GM21717 (cell line): Measurements from ENCODE around the gene TMEM95.

Experiments used
- ATAC-seq: cut with Tn5 transposase; IDR thresholded peaks from one replicate; pipeline ENCODE4 v1.9.1; 2021; ENCODE audit warnings: mild to moderate bottlenecking, moderate library complexity; ENCODE audit not compliant: unreplicated experiment

TMEM95 gene

DNA sequence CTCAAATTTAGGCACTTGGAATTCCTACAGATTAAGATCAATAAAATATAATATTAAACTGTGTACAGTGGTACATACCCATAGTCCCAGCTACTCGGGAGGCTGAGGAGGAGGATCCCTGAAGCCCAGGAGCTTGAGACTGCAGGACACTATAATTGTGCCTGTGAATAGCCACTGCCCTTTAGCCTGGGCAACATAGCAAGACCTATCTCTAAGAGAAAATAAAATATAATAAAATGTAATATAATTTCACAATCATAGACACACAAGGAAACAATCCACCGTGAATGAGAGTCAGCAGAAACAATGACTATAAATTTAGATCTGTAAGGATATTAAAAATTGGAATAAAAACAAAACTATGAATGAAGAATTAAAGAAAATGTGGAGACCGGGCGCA lies 15.9 kb downstream of the TMEM95 start:
- ATAC-seq: no peak

DNA sequence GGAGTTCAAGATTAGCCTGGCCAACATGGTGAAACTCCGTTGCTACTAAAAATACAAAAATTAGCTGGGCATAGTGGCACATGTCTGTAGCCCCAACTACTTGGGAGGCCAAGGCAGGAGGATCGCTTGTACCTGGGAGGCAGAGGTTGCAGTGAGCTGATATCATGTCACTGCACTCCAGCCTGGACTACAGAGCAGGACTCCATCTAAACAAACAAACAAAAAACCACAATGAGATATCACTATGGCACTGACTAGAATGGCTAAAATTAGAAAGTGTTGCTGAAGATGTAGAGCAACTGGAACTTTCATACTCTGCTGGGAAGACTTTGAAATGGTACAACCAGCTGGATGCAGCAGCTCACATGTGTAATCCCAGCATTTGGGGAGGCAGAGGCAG lies 19.4 kb downstream of the TMEM95 start:
- no peak for ATAC-seq

DNA sequence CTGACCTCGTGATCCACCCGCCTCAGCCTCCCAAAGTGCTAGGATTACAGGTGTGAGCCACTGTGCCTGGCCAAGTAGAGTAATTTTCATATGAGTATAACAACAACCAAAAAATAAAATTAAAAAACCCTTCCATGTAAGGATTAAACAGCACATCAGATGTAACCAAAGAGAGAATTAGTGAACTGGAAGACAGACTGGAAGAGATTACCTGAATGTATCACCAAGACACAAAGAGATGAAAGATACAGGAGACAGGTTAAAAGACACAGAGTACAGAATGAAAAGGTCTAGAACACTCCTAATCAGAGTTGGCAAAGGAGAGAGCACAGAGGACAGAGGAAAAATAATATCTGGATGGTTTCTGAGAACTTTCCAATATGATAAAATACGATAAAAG lies 24.2 kb downstream of the TMEM95 start:
- no peak for ATAC-seq

DNA sequence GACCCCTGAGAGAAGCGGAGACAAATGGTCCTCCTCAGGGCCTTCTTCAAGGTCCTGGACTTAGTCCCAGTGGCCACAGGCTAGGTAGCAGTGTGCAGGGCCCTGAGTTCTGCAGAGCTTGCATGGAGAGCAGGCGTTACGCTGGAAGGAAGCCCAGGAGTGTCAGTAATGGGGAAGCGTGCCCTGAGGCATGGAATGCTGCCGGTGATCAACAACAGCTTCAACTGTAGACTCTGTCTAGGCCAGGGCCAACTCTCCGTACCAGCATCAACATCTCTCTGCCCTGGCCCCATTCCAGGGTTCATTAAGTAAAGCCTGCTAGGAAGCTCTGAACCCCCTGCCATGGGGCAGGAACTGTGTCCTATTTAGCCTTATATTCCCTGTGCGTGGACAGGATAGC lies 25.4 kb downstream of the TMEM95 start:
- no peak for ATAC-seq

DNA sequence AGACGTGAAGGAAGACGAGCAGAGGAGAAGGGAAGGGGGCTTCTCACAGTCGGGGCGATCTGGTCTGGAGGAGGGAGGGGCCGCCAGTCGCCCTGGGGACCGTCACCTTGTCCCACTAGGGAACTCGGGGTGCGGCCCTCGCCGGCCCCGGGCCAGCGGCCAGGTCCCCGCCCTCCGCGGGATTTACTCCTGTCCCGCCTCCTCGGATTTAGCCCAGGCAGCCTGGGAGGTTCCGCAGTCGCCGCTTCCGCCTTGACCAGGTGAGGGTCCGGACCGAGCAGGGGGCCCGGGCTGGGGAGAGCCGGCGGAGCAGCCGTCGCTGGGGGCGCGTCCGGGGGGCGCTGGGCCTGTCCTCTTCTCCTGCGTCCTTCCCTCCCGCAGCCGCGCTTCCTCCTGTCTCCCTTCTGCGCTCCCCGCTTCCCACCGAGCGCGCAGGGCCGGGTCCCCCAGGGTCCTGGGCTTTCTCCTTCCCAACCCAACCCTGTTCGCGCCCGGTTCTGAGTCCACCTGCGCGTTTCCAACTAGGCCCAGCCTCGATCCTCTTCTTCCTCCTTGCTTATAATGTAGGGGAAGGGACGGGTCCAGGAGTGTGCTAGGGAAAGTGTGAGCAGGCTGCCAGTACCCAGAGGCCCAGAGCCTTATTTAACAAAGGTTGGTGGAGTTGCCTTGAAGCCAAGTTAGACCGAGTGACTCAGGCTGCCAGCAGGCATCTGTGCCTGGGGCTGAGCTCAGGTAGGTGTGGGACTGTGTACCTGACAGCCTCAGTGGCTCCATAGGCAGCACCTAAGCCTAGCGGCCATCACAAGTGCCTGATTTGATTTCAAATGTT lies 26.1 kb downstream of the TMEM95 start, which contains the start of gene TNK1:
TSS of gene TNK1 (plus strand) at position 235 of the 829 bp plus-strand sequence. CDS start 1,838 bp downstream, outside the sequence.
- ATAC-seq: no peak

DNA sequence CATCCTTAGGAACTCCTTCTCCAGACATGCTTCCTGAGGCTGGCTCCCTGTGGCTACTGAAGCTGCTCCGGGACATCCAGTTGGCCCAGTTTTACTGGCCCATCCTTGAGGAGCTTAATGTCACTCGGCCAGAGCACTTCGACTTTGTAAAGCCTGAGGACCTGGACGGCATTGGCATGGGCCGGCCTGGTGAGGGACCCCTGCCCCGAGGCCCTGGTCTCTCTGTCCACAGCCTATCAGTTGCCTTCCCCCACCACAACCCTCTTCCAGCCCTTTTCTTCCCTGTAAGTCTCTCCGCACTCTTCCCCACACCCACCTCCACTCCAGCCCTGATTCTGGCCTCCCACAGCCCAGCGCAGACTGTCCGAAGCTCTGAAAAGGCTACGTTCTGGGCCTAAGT lies 27.9 kb downstream of the TMEM95 start:
- no peak for ATAC-seq

DNA sequence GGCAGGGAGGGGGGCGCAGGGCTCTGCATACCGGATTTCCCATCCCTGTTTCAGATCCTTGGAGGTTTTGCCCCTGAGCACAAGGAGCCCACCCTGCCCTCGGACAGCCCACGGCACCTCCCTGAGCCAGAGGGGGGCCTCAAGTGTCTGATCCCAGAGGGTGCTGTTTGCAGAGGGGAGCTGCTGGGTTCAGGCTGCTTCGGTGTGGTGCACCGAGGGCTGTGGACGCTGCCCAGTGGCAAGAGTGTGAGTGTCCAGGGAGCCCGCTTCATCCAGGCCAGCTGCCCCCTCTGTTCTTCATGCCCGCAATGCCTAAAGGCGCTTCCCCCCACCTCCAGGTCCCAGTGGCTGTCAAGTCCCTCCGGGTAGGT lies 28.4 kb downstream of the TMEM95 start:
- no peak for ATAC-seq

DNA sequence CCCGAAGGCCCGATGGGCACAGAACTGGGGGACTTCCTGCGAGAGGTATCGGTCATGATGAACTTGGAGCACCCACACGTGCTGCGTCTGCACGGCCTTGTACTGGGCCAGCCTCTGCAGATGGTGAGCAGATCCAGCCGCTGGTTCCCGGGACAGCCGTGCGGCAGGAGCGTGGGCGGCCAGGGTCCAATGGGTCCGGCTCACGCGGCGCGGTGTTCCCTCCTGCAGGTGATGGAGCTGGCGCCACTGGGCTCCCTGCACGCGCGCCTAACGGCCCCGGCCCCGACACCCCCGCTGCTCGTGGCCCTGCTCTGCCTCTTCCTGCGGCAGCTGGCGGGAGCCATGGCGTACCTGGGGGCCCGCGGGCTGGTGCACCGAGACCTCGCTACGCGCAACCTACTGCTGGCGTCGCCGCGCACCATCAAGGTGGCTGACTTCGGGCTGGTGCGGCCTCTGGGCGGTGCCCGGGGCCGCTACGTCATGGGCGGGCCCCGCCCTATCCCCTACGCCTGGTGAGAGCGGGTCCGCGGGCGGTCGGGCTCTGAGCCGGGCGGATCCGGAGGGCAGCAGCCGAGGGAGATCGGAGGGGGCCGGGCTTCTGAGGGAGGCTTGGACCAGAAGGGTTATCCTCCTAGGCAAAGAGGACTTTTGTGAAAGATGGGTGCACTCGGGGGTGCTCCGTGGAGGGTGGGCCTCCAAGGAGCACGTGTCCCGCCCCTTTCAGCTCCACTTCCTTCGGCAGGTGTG lies 29.0 kb downstream of the TMEM95 start:
- peak; percentile 59 for ATAC-seq

DNA sequence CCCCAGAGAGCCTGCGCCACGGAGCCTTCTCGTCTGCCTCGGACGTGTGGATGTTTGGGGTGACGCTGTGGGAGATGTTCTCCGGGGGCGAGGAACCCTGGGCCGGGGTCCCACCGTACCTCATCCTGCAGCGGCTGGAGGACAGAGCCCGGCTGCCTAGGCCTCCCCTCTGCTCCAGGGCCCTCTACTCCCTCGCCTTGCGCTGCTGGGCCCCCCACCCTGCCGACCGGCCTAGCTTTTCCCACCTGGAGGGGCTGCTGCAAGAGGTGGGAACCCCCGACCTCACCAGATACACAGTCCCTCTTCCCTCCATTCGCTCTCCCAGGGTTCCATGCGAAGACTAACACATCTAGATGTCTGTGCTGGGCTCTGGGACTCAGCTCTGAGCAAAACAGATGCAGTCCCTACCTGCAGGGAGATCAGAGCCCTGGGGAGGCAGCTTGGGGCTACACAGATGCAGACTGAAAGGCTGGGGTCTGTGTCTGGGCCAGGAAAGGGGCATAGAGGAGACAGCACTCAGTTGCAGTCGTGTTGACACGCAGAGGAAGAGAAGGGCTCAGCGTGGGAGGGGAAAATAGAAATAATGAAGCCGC lies 29.6 kb downstream of the TMEM95 start:
- ATAC-seq: no peak

DNA sequence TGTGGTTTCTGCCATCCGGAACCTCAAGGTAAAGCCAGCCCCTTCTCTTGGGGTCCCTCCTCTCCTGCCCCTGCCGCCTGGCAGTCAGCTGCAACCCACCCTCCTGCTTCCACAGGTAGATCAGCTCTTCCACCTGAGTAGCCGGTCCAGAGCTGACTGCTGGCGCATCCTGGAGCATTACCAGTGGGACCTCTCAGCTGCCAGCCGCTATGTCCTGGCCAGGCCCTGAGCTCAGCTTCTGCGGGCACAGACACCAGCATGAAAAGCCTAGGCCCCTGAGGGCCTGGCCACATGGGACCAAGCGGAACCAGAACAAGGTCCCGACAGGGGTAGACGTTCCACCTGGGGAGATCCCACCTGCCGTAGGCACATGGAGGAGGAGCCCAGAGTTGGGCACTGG lies 33.9 kb downstream of the TMEM95 start:
- no peak for ATAC-seq

DNA sequence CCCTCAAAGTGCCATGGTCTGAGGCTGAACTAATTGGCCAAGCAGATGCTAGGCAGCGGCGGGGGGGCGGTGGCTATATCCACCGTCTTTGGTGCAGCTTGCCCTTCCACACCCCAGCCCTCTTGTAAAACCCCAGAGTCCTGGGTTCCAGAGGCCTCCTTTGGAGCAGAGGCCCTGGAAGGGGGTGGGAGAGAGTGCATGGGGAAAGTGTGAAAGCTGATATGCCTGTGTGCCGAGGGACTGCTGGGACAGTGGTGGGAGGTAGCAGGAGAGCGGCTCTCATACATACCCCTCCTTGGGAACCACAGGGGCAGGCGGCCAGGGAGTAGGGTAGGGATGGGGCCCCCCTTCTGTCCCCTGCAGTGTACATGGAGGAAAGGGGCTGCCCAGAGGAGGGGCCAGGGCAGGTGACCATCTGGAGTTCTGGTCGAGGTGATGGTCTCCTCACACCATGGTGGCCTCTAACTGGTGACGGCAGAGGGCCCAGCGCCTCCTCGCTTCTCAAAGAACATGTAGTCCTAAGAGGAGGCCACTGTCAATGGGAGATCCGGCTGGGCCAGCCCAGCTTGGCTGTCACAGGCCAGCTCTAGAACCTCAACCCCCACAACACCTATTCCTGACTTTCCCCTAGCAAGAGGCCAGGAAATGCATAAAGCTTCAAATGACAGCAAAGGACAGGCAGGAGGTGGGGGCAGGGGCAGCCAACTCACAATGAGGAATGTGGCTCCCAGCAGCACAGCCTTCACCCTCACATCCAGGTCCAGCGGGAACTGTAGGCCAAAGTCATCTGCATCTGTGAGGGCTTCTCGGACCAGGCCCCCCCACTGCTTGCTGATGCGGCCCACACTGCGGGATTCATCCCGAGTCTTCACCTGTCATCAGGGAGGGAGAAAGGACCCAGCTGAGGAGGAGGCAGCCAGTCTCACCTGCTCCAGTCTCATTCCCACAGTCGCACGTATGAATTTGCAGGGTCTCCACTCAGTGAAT lies 35.3 kb downstream of the TMEM95 start:
- ATAC-seq: no peak

DNA sequence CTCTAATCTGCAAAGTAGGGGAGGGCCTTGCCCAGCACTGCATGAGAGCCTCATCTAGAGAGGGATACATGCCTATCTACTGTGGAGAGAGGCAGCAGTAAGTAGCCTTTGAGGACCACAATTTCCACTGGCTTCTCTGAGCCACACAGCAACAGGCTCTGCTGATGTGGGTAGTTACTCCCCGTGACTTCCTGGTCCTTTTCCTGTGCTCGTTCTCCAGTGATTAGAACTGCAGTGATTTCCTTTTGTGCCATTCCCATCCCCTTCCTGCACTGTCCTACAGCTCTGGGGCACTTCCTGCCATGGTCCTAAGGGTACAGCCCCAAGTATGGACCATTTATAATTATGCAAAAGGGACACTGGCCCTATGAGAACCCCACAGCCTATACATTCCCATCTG lies 36.4 kb downstream of the TMEM95 start:
- ATAC-seq: no peak

DNA sequence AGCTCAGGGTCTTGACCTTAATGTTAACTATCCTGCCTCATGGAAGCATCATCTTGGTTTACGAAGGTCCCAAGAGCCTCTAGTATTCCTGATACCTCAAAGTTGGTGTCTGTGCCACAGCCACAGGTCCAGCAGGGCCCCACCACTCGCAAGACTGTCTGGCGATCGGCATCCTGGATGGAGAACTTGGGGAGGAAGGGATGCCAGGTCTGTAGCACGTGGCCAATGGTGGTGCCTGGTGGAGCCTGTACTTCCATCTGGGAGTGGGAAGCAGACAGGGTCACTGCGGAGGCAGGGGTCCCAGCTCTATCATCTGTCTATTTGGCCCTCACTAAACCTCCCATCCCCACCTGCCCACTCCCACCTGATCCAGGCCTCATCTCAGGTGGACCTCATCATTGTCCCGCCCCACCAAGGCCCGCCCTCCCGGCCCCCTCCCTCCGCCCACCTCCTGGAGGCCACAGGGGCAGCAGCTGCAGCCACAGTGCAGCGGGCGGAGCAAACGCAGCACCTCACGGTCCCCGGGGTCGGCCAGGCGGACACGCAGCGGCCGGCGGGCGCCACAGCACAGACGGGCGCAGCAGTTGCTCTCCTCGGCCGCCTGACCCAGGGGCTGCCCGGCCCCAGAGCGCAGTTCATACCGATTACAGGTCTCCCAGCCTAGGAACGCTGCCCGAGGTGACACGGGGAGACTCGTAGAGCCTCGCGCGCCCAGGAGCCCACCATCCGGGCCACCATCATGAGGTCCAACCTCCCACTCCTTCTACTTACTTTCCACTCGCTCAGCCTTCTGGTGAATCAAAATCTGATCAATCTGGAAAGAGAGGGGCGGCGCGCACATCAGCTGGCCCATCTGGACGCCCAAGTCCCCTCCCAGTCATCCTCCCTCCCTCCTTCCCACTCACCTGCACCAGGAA lies 38.0 kb downstream of the TMEM95 start:
- no peak for ATAC-seq

DNA sequence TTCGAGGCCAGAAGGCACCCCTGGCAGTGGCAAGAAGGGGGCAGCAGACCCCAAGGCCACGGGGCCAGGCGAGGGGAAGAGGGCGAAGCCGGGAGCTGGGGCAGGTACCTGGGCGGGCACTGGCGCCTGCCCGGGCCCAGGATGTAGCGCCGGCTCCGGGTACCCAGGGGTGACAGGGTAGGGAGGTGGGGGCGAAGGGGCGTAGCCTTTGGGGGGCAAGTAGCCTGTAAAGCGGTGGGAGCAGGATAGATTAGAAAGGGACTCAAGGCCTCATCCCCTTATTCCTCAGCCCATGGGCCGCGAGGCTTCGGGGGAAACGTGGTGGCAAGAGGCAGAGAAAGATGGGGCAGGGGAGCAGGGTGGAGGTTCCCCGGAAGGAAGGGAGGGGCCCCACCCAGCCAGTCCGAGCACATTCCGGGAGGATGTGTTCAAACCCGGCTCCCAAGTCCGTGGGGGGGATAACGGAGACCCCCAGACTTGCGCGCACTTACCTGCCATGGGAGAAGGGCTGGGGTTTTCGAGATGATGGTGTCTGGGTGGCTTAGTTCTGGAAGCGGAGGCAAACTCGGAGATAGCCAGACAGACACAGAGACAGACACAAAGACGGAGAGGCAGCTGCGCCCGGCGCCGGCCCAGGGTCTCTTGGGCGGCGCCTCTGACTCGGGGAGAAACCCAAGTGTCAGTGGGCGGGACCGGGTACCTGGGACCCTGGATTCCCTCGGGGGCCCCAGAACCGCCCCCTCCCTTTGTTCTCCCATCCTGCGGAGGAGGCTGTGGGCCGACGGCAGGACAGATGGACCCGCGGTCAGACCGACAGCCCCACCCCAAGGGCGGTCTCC lies 38.9 kb downstream of the TMEM95 start:
- ATAC-seq: peak; percentile 38

DNA sequence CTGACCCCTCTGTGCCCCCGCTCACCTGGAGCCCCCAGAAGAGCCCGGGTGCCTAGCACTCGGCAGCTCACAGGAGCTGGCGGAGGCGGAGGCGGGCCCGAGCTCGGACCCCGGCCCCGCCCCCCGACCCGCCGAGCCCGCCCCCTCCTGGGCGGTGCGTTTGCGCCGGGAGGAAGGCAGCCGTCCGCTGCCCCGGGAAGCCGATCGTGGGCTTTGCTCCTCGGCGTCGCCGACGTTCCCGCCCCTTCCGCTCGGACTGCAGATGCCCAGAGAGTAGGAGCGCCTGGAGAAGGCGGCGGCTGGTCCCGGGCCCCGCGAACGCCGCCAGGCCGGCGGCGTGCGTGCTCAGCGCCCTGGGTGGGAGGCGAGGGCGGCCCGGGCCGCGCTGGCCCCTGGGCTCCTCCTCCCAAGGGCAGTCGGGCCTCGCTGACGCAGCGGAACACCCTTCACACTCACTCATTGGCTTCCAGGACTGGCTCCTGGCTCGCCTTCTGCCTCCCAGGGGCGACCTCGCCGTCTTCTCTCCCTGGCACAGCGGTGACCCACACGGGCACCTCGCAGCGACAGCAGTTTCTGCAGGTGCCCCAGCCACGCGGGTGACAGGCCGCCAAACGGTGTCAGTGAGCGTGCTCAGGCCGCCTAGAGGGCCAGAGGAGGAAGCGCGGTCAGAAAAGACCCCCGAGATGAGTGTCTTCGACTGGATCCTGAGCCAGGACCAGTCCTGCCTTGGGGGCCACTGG lies 39.7 kb downstream of the TMEM95 start, which contains the start of gene PLSCR3:
TSS of gene PLSCR3 (minus strand) at position 74 of the 740 bp plus-strand sequence. CDS start 415 bp downstream, outside the sequence.
- ATAC-seq: peak; percentile 66

DNA sequence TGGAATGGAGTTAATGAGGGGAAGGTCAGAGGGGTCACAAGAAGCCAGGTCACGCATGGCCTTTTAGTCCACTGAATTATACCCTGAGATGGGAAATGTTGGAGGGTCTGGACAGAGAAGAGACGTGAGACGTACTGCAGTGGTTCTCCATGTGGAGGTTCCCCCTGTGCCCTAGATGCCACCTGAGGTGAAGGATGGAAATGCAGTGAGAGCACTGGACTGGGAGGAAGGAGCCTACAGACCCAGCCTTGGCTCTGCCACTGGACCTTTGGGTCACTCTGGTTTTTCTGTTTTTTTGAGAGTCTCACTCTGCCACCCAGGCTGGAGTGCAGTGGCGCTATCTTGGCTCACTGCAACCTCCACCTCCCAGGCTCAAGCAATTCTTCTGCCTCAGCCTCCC lies 41.2 kb downstream of the TMEM95 start:
- no peak for ATAC-seq

DNA sequence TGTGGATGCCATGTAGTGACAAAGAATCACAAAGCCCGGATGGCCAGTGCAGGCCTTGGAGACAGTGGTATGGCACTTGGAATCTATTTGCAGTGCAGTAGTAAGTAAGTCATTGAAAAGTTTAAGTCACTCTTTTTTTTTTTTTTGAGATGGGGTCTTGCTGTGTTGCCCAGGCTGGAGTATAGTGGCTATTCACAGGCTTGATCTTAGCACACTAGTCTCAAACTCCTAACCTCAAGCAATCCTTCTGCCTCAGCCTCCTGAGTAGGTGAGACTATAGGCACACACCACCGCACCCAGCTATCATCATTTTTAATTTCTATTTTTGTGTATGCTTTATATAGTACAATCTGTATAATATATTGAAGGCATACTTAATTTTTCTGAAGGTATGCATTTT lies 43.7 kb downstream of the TMEM95 start:
- no peak for ATAC-seq
